Stomach smooth muscle (tissue), 2 donors: ENCODE measurements around the gene APOC4.
"Not testable (repeated sequence)": the region's sequence is repeated elsewhere in the genome, so short reads cannot be mapped to it uniquely, and the experiment has no call there.

Experiments
- H3K27ac ChIP-seq: one replicate; pipeline ENCODE4 v1.7.0; 2013; ENCODE audit warnings: mild to moderate bottlenecking, low read length, inconsistent platforms
- H3K27me3 ChIP-seq, 2 donors: one replicate each; pipeline ENCODE4 v1.7.0; 2013; ENCODE audit warnings: low read length in 2 of 2; ENCODE audit not compliant: insufficient read depth in 2 of 2, control insufficient read depth in 1 of 2
- H3K36me3 ChIP-seq, 2 donors: one replicate each; pipeline ENCODE4 v1.7.0; 2013; ENCODE audit warnings: low read length in 2 of 2; ENCODE audit not compliant: control insufficient read depth in 2 of 2, insufficient read depth in 2 of 2
- H3K4me1 ChIP-seq: one replicate; pipeline ENCODE4 v1.7.0; 2013; ENCODE audit warnings: low read length; ENCODE audit not compliant: control insufficient read depth, insufficient read depth
- H3K4me3 ChIP-seq, 2 donors: one replicate each; pipeline ENCODE4 v1.7.0; 2013; ENCODE audit warnings: low read length in 2 of 2
- H3K9ac ChIP-seq, 2 donors: one replicate each; pipeline ENCODE4 v1.7.0; 2013; ENCODE audit warnings: low read length in 2 of 2, mild to moderate bottlenecking in 1 of 2
- H3K9me3 ChIP-seq, 2 donors: one replicate each; pipeline ENCODE4 v1.7.0; 2013; ENCODE audit warnings: low read length in 2 of 2; ENCODE audit not compliant: control insufficient read depth in 2 of 2
- donor health status: healthy.
- donor health status: Pancreatic carcinoma.

APOC4 gene

GRCh38 chr19:44905437-44906160, 36.4 kb upstream of the APOC4 start, which contains the start of gene APOE:
TSS of gene APOE (plus strand) at chr19:44905796. CDS start at chr19:44906625, 829 bp downstream.
- Histone ChIP-seq H3K4me1 (peaks cover 3% of the 10 kb centered on the region), H3K9ac (peak within 1 kb of the TSS in 1 of 2 donors; percentile 21), H3K36me3 (peaks cover 3 to 10% of the 10 kb centered on the region in 2 donors), H3K27ac (no peak within 1 kb of the TSS), H3K4me3 (peak within 1 kb of the TSS in 1 of 2 donors; percentile 22), H3K27me3 (peaks cover 22% of the 10 kb centered on the region in 2 donors), H3K9me3 (no peaks in the 10 kb centered on the region)

GRCh38 chr19:44907613-44908012, 34.4 kb upstream of the APOC4 start:
- peaks cover 22 to 25% of the 10 kb centered on the region in 2 donors for H3K27me3 ChIP-seq
- H3K4me3 ChIP-seq, result no peak overlapping the region
- H3K4me1 ChIP-seq, result peaks cover 6% of the 10 kb centered on the region
- no peak overlapping the region for H3K9ac ChIP-seq
- H3K27ac ChIP-seq, result no peak overlapping the region
- no peaks in the 10 kb centered on the region for H3K9me3 ChIP-seq
- H3K36me3 ChIP-seq, result peaks cover 0 to 2% of the 10 kb centered on the region in 2 donors

- no peak overlapping the region for H3K27ac ChIP-seq
- peaks cover 6% of the 10 kb centered on the region for H3K4me1 ChIP-seq
- no peak overlapping the region for H3K4me3 ChIP-seq
- H3K9me3 ChIP-seq, result no peaks in the 10 kb centered on the region
- no peak overlapping the region for H3K9ac ChIP-seq
- peaks cover 22 to 25% of the 10 kb centered on the region in 2 donors for H3K27me3 ChIP-seq
- no peaks in the 10 kb centered on the region for H3K36me3 ChIP-seq
Measured at GRCh38 chr19:44908074-44908835, 33.8 kb upstream of the APOC4 start.

GRCh38 chr19:44908836-44909261, 33.2 kb upstream of the APOC4 start:
- Histone ChIP-seq H3K27me3 (peaks cover 22 to 25% of the 10 kb centered on the region in 2 donors), H3K4me1 (peaks cover 6% of the 10 kb centered on the region), H3K9ac (no peak overlapping the region), H3K36me3 (no peaks in the 10 kb centered on the region), H3K4me3 (no peak overlapping the region), H3K9me3 (no peaks in the 10 kb centered on the region), H3K27ac (no peak overlapping the region)

GRCh38 chr19:44909775-44910174, 32.3 kb upstream of the APOC4 start:
- H3K36me3 ChIP-seq, result no peaks in the 10 kb centered on the region
- H3K9me3 ChIP-seq, result no peaks in the 10 kb centered on the region
- no peak overlapping the region for H3K27ac ChIP-seq
- H3K4me1 ChIP-seq, result peaks cover 6% of the 10 kb centered on the region
- H3K27me3 ChIP-seq, result peaks cover 21 to 22% of the 10 kb centered on the region in 2 donors
- no peak overlapping the region for H3K4me3 ChIP-seq
- no peak overlapping the region for H3K9ac ChIP-seq

- H3K36me3 ChIP-seq, H3K9me3 ChIP-seq, H3K4me1 ChIP-seq, H3K27ac ChIP-seq, H3K4me3 ChIP-seq, H3K9ac ChIP-seq, H3K27me3 ChIP-seq: not testable (repeated sequence)
Measured at GRCh38 chr19:44911896-44912295, 30.1 kb upstream of the APOC4 start.

GRCh38 chr19:44912854-44913253, 29.2 kb upstream of the APOC4 start:
- Histone ChIP-seq H3K4me3 (no peak overlapping the region), H3K27me3 (peaks cover under 1 to 3% of the 10 kb centered on the region in 2 donors), H3K9me3 (no peaks in the 10 kb centered on the region), H3K27ac (no peak overlapping the region), H3K9ac (no peak overlapping the region), H3K4me1 (peaks cover 5% of the 10 kb centered on the region), H3K36me3 (no peaks in the 10 kb centered on the region)

GRCh38 chr19:44913512-44914432, 28.3 kb upstream of the APOC4 start:
- not testable (repeated sequence) for H3K27me3 ChIP-seq, H3K36me3 ChIP-seq, H3K9ac ChIP-seq, H3K4me3 ChIP-seq, H3K9me3 ChIP-seq, H3K4me1 ChIP-seq, H3K27ac ChIP-seq

GRCh38 chr19:44914433-44915206, 27.4 kb upstream of the APOC4 start, which contains the start of gene APOC1:
TSS of gene APOC1 (plus strand) at chr19:44914608. CDS start at chr19:44914892, 284 bp downstream.
- H3K9me3 ChIP-seq, H3K36me3 ChIP-seq, H3K27ac ChIP-seq, H3K27me3 ChIP-seq, H3K4me1 ChIP-seq: not testable (repeated sequence)
- Histone ChIP-seq H3K9ac (peak within 1 kb of the TSS in 1 of 2 donors; percentile 55), H3K4me3 (peak within 1 kb of the TSS; percentile 67 to 78)
